ENCODE data around the gene CERS6. TPM values are rescaled to one million over a fixed set of nuclear protein-coding genes. Genes with fewer than 3 reads are reported as not detected.

CERS6 gene
- total RNA-seq, 1 experiment from 2014 or later = 17.3 TPM

GRCh38 chr2:168742258-168742932 lies 286.3 kb downstream of the CERS6 start (continued):
- TF ChIP-seq, protein P1, sequence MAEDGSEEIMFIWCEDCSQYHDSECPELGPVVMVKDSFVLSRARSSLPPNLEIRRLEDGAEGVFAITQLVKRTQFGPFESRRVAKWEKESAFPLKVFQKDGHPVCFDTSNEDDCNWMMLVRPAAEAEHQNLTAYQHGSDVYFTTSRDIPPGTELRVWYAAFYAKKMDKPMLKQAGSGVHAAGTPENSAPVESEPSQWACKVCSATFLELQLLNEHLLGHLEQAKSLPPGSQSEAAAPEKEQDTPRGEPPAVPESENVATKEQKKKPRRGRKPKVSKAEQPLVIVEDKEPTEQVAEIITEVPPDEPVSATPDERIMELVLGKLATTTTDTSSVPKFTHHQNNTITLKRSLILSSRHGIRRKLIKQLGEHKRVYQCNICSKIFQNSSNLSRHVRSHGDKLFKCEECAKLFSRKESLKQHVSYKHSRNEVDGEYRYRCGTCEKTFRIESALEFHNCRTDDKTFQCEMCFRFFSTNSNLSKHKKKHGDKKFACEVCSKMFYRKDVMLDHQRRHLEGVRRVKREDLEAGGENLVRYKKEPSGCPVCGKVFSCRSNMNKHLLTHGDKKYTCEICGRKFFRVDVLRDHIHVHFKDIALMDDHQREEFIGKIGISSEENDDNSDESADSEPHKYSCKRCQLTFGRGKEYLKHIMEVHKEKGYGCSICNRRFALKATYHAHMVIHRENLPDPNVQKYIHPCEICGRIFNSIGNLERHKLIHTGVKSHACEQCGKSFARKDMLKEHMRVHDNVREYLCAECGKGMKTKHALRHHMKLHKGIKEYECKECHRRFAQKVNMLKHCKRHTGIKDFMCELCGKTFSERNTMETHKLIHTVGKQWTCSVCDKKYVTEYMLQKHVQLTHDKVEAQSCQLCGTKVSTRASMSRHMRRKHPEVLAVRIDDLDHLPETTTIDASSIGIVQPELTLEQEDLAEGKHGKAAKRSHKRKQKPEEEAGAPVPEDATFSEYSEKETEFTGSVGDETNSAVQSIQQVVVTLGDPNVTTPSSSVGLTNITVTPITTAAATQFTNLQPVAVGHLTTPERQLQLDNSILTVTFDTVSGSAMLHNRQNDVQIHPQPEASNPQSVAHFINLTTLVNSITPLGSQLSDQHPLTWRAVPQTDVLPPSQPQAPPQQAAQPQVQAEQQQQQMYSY (CRISPR knock-in tag; IDR thresholded peaks at IDR 0.05) = no peak
- no peak for TF ChIP-seq TEAD4 (CRISPR knock-in tag; IDR thresholded peaks at IDR 0.05)
- no peak for TF ChIP-seq SMAD4 (CRISPR knock-in tag; IDR thresholded peaks at IDR 0.05)
- TF ChIP-seq ETV6 (CRISPR knock-in tag; IDR thresholded peaks at IDR 0.05) = no peak
- no peak for TF ChIP-seq KAT7 (CRISPR knock-in tag; IDR thresholded peaks at IDR 0.05; ENCODE audit: borderline replicate concordance)
- TF ChIP-seq SP1 (CRISPR knock-in tag; conservative IDR thresholded peaks at IDR 0.05) = no peak
- TF ChIP-seq ZNF416 (CRISPR knock-in tag; IDR thresholded peaks at IDR 0.05) = no peak

GRCh38 chr2:168744844-168745243 lies 288.8 kb downstream of the CERS6 start:
- DNase-seq (ENCODE audit: low spot score) = no peak
- CTCF ChIA-PET = no interaction called here
- H3K9me3 Mint-ChIP-seq = no peaks in the 10 kb centered on the region
- no peak overlapping the region for H3K27ac Mint-ChIP-seq
- POLR2A ChIA-PET = no interaction called here
- H3K4me1 Mint-ChIP-seq = peaks cover 20% of the 10 kb centered on the region
- H3K27me3 Mint-ChIP-seq (ENCODE audit: low read depth) = no peaks in the 10 kb centered on the region
- H3K36me3 Mint-ChIP-seq = no peaks in the 10 kb centered on the region
- ATAC-seq = no peak
- no peak overlapping the region for H3K4me3 Mint-ChIP-seq
- TF ChIP-seq RELA (CRISPR knock-in tag; IDR thresholded peaks at IDR 0.05; ENCODE audit: borderline replicate concordance) (no peak), ZBTB21 (CRISPR knock-in tag; IDR thresholded peaks at IDR 0.05; ENCODE audit: borderline replicate concordance) (no peak), SP1 (CRISPR knock-in tag; conservative IDR thresholded peaks at IDR 0.05) (no peak)

DNA sequence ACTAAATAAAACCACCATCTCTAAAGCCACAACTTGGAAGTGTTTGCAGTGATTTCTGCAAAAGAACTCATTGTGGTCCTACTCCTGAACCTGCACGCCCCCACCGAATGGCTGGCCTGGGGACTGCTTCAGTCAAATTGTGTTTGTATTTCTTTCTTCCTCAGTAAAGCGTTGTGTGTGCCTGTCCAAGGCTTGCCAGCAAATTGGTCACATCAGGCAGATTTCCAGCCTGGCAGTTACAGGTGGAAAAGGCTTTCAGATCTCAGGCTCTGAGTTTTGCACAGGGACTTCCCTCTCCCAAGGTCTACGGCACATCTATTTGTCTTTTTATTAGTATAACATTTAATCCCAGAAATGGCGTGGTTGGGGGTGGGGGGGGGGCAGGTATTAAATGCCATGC lies 292.4 kb downstream of the CERS6 start:
- Mint-ChIP-seq H3K27ac (no peak overlapping the region), H3K4me1 (peaks cover 23% of the 10 kb centered on the region), H3K27me3 (ENCODE audit: low read depth) (no peaks in the 10 kb centered on the region), H3K9me3 (no peaks in the 10 kb centered on the region), H3K4me3 (no peak overlapping the region), H3K36me3 (no peaks in the 10 kb centered on the region)
- ATAC-seq = no peak
- DNase-seq (ENCODE audit: low spot score) = no peak
- CTCF ChIA-PET = no interaction called here
- POLR2A ChIA-PET = no interaction called here
- TF ChIP-seq NFE2L1 (CRISPR knock-in tag; IDR thresholded peaks at IDR 0.05) (no peak), SMAD4 (CRISPR knock-in tag; IDR thresholded peaks at IDR 0.05) (no peak), EMX1 (CRISPR knock-in tag; IDR thresholded peaks at IDR 0.05) (no peak), ZSCAN18 (CRISPR knock-in tag; IDR thresholded peaks at IDR 0.05) (no peak)

- Mint-ChIP-seq H3K36me3 (no peaks in the 10 kb centered on the region), H3K27ac (peak overlapping the region; percentile 30; the same call in 1 of the 2 replicates), H3K4me1 (peaks cover 21% of the 10 kb centered on the region), H3K4me3 (no peak overlapping the region), H3K9me3 (no peaks in the 10 kb centered on the region), H3K27me3 (ENCODE audit: low read depth) (no peaks in the 10 kb centered on the region)
- ATAC-seq (peak; percentile 83), DNase-seq (ENCODE audit: low spot score) (no peak)
- CTCF ChIA-PET = interaction anchor here (0.7 to 1.6 kb wide), 3 partner anchors 24 to 1105 kb away, joined by 3 to 4 read pairs (median 3); no protein-coding TSS in a partner anchor
- POLR2A ChIA-PET = no interaction called here
- TF ChIP-seq TP53 (CRISPR knock-in tag; IDR thresholded peaks at IDR 0.05) (no peak), AFF4 (CRISPR knock-in tag; IDR thresholded peaks at IDR 0.05; ENCODE audit: borderline replicate concordance) (no peak), NR2C2 (CRISPR knock-in tag; IDR thresholded peaks at IDR 0.05) (no peak), IRF2 (CRISPR knock-in tag; IDR thresholded peaks at IDR 0.05; ENCODE audit: borderline replicate concordance, low read depth) (no peak), ERG (CRISPR knock-in tag; IDR thresholded peaks at IDR 0.05) (no peak)
- TF ChIP-seq, protein P2, sequence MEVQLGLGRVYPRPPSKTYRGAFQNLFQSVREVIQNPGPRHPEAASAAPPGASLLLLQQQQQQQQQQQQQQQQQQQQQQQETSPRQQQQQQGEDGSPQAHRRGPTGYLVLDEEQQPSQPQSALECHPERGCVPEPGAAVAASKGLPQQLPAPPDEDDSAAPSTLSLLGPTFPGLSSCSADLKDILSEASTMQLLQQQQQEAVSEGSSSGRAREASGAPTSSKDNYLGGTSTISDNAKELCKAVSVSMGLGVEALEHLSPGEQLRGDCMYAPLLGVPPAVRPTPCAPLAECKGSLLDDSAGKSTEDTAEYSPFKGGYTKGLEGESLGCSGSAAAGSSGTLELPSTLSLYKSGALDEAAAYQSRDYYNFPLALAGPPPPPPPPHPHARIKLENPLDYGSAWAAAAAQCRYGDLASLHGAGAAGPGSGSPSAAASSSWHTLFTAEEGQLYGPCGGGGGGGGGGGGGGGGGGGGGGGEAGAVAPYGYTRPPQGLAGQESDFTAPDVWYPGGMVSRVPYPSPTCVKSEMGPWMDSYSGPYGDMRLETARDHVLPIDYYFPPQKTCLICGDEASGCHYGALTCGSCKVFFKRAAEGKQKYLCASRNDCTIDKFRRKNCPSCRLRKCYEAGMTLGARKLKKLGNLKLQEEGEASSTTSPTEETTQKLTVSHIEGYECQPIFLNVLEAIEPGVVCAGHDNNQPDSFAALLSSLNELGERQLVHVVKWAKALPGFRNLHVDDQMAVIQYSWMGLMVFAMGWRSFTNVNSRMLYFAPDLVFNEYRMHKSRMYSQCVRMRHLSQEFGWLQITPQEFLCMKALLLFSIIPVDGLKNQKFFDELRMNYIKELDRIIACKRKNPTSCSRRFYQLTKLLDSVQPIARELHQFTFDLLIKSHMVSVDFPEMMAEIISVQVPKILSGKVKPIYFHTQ (CRISPR knock-in tag; IDR thresholded peaks at IDR 0.05) = peak; percentile 21; the same call in 1 of the 2 replicates
Measured at GRCh38 chr2:168749297-168749696, 293.2 kb downstream of the CERS6 start.

Measured in WTC11 (cell line).